NB4 (cell line): Measurements from ENCODE around the gene CHCHD10.

Source experiments
- DNase-seq: peaks from one replicate; pipeline ENCODE4 v3.0.0; 2010; ENCODE audit warnings: low read depth
- H3K4me3 ChIP-seq: one replicate; pipeline ENCODE4 v1.5.1; 2011; ENCODE audit warnings: mild to moderate bottlenecking, low read depth, low read length, moderate library complexity
- MYC ChIP-seq: IDR thresholded peaks from 2 replicates; pipeline ENCODE4 v1.6.1; 2011; ENCODE audit warnings: low read depth, low read length
- POLR2A ChIP-seq: IDR thresholded peaks from 2 replicates; pipeline ENCODE4 v1.6.1; 2011; ENCODE audit warnings: mild to moderate bottlenecking; ENCODE audit not compliant: insufficient read length; ENCODE audit errors: extremely low read depth
- TF ChIP-seq, protein P1 (sequence below): IDR thresholded peaks from one replicate; pipeline ENCODE4 v1.5.1; 2012; ENCODE audit warnings: low read depth, low read length
- TF ChIP-seq, protein P2 (sequence below): IDR thresholded peaks from 2 replicates; pipeline ENCODE4 v1.6.1; 2011; ENCODE audit warnings: low read depth, low read length

The CHCHD10 gene

DNA sequence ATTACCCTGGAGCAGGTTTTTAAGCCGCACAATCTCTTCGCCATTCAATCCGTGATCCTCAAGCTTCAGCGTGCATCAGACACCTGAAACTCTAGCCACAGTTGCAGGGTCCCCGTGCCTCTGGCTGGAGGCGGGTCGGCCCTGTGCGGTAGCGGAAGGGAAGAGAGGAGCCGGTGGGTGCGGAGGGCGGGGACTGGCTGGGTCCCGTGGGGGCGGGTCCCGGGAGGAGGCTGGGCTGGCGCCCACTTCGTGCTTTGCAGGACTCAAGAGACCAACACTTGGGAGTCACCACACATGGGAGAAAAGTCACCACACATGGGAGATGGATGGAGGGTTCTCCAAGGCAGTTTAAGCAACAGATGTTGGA lies 4.2 kb downstream of the CHCHD10 start:
- no peak overlapping the region for H3K4me3 ChIP-seq
- no peak for TF ChIP-seq POLR2A
- TF ChIP-seq, protein P1, sequence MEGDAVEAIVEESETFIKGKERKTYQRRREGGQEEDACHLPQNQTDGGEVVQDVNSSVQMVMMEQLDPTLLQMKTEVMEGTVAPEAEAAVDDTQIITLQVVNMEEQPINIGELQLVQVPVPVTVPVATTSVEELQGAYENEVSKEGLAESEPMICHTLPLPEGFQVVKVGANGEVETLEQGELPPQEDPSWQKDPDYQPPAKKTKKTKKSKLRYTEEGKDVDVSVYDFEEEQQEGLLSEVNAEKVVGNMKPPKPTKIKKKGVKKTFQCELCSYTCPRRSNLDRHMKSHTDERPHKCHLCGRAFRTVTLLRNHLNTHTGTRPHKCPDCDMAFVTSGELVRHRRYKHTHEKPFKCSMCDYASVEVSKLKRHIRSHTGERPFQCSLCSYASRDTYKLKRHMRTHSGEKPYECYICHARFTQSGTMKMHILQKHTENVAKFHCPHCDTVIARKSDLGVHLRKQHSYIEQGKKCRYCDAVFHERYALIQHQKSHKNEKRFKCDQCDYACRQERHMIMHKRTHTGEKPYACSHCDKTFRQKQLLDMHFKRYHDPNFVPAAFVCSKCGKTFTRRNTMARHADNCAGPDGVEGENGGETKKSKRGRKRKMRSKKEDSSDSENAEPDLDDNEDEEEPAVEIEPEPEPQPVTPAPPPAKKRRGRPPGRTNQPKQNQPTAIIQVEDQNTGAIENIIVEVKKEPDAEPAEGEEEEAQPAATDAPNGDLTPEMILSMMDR, result no peak
- TF ChIP-seq, protein P2, sequence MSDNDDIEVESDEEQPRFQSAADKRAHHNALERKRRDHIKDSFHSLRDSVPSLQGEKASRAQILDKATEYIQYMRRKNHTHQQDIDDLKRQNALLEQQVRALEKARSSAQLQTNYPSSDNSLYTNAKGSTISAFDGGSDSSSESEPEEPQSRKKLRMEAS, result no peak
- no peak for TF ChIP-seq MYC
- DNase-seq, result no peak

DNA sequence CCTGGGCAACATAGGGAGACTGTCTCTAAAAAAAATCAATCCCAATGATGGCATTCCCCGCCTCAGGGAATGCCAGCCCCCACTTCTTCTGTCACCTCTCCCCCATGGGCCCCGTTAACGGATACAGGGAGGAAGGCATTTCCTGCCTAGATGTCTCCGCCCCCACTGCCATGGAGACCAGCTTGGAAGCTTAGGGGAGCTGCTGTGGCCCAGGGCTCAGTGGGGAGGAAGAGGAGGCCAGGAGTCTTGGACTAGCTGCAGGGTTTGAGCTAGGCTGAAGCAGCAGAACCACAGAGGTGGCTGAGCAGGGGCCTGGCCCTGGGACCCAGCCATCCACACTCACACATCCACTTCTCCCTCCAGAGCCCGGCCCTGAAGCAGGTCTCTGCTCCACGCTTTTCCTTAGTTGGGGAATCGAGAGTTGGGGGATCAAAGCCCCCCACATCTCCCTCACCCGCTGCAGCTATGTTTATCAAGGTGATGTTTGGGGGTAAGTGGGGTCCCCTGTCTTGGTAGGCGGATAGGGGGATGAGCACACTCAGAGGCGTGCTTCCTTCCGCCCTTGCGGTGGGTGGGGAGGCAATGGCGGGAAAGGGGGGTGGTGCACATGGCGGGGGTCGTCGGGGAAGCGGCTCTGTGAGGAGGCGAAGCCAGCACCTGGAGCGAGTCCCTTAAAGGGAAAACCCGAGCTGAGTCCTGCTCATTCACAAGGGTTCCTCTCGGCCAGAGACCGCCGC lies 4.8 kb downstream of the CHCHD10 start, which contains the start of gene C22orf15:
Gene C22orf15 (plus strand): TSS at position 149 of the 737 bp plus-strand sequence. CDS start 317 bp downstream, at position 466.
- peak; percentile 58 for DNase-seq
- TF ChIP-seq, protein P2, result no peak
- TF ChIP-seq, protein P1, result no peak
- TF ChIP-seq POLR2A, result no peak
- TF ChIP-seq MYC, result no peak
- H3K4me3 ChIP-seq, result no peak within 1 kb of the TSS

DNA sequence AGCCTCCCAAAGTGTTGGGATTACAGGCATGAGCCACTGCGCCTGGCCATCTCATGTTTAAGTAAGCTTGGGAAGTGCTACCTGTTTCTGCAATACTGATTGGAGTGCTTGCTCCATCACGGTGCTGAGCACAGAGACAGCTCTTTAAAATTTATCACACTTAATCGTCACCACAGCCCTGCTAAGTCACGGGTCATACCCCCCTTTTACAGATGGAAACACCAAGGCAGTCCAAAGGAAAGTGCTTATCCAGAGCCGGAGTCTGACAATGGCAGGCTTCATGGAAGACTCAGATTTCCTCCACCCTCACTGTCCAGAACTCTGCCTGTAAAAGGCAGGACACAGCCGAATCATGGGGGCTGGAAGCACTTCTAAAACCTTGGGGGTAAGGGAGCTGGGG lies 7.7 kb downstream of the CHCHD10 start:
- DNase-seq, result no peak
- H3K4me3 ChIP-seq, result no peak overlapping the region
- TF ChIP-seq, protein P2, result no peak
- TF ChIP-seq MYC (no peak), POLR2A (no peak)
- TF ChIP-seq, protein P1, result no peak

DNA sequence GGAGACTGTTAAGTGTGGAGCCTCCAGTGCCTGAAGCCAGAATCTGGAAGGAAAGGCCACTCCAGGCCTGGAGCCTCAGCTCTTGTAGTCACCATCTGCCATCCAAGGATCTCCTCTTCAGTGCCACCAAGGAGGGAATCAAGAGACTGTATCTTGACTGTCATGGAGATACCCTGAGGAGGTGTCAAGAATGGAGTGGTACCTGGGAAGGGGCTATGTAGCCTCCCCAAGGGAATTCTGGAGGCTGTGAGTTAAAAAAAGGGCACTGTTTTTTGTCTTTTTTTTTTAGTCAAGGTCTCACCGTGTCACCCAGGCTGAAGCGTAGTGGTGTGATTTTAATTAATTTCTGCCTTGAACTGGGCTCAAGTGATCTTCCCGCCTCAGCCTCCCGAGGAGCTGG lies 8.2 kb downstream of the CHCHD10 start:
- DNase-seq, result no peak
- H3K4me3 ChIP-seq, result no peak overlapping the region
- TF ChIP-seq, protein P2, result no peak
- TF ChIP-seq POLR2A (no peak), MYC (no peak)
- TF ChIP-seq, protein P1, result no peak

DNA sequence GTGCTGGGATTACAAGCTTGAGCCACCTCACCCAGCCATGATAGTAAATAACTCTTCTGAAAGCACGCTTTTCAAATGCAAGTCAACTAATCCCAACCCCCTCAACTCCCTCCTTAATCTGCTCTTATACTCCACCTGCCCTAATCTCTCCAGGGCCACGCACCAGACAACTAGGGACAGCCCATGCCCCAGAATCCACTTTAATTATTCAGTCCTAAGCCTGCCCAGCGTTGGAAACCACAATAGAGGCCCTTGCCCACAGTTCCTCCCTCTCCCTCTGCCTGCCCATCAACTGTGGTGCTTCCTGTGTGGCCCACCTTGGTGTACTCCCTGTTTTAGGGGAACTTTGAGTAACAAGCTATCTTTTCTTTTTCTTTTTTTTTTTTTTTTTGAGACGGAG lies 10.9 kb downstream of the CHCHD10 start:
- H3K4me3 ChIP-seq, result no peak overlapping the region
- no peak for TF ChIP-seq MYC
- TF ChIP-seq POLR2A, result no peak
- TF ChIP-seq, protein P1, result no peak
- TF ChIP-seq, protein P2, result no peak
- peak; percentile 82 for DNase-seq
